BJ (cell line): Measurements from ENCODE around the gene AMMECR1. TPM values are rescaled to one million over a fixed set of nuclear protein-coding genes. Genes with fewer than 3 reads are reported as not detected.

ENCODE experiments used
- CTCF ChIA-PET: fragments of 350-600 bp; formaldehyde crosslinking; extraction: SDS; loops from one replicate; lab custom pipeline; 2021; ENCODE audit warnings: antibody characterized with exemption, inconsistent platforms; lab: Yijun Ruan, JAX
- POLR2A ChIA-PET: fragments of 300-600 bp; sonication (Branson Sonifier 250); formaldehyde crosslinking; extraction: SDS; loops from one replicate; lab custom pipeline; 2021; ENCODE audit warnings: antibody characterized with exemption; lab: Charles Lee
- DNase-seq: peaks from one replicate; pipeline ENCODE4 v3.0.0-alpha.2; 2011; ENCODE audit warnings: low read depth
- H3K27me3 ChIP-seq: 2 replicates; pipeline ENCODE4 v1.6.0; 2011; ENCODE audit warnings: low read length; ENCODE audit not compliant: control insufficient read depth, insufficient read depth
- H3K36me3 ChIP-seq: 2 replicates; pipeline ENCODE4 v1.5.1; 2011; ENCODE audit warnings: low read length; ENCODE audit not compliant: control insufficient read depth, insufficient read depth
- H3K4me3 ChIP-seq: 2 replicates; pipeline ENCODE4 v1.5.1; 2011; ENCODE audit warnings: low read depth, mild to moderate bottlenecking, control low read depth, low read length
- CTCF ChIP-seq: IDR thresholded peaks from 2 replicates; pipeline ENCODE4 v1.5.1; 2011; ENCODE audit warnings: low read depth, mild to moderate bottlenecking, control low read depth, inconsistent platforms, low read length, moderate library complexity; ENCODE audit not compliant: insufficient read depth
- polyA plus RNA-seq: library from polyadenylated mRNA; depleted of rRNA; stranded (reverse); fragments of >200 nt; gene quantifications from 2 replicates; pipeline ENCODE4 v1.2.3, GENCODE V29; 2011

Gene AMMECR1
- polyA plus RNA-seq, 1 experiment = 7.3 TPM

- Histone ChIP-seq H3K36me3 (no peaks in the 10 kb centered on the region; the same call in 1 of the 2 replicates), H3K27me3 (no peaks in the 10 kb centered on the region), H3K4me3 (no peak overlapping the region)
- ChIA-PET POLR2A (no interaction called here), CTCF (interaction anchor here (1.8 kb wide), 1 partner anchor 242 kb away, joined by 4 read pairs; no protein-coding TSS in a partner anchor)
- no peak for TF ChIP-seq CTCF
- no peak for DNase-seq
Measured at GRCh38 chrX:110171442-110171841, 146.4 kb downstream of the AMMECR1 start.

GRCh38 chrX:110170029-110170428 is 147.9 kb downstream of the AMMECR1 start:
- Histone ChIP-seq H3K27me3 (no peaks in the 10 kb centered on the region), H3K36me3 (no peaks in the 10 kb centered on the region; the same call in 1 of the 2 replicates), H3K4me3 (no peak overlapping the region)
- no peak for DNase-seq
- ChIA-PET POLR2A (no interaction called here), CTCF (interaction anchor here (1.8 kb wide), 1 partner anchor 243 kb away, joined by 4 read pairs; no protein-coding TSS in a partner anchor)
- no peak for TF ChIP-seq CTCF

- DNase-seq = no peak
- ChIA-PET CTCF (interaction anchor here (0.8 to 1.3 kb wide), 6 partner anchors 10 to 239 kb away, joined by 3 to 4 read pairs (median 3); no protein-coding TSS in a partner anchor), POLR2A (interaction anchor here (0.6 kb wide), 1 partner anchor 235 kb away, joined by 3 read pairs; no protein-coding TSS in a partner anchor)
- Histone ChIP-seq H3K4me3 (no peak overlapping the region), H3K27me3 (no peaks in the 10 kb centered on the region), H3K36me3 (no peaks in the 10 kb centered on the region; the same call in 1 of the 2 replicates)
- TF ChIP-seq CTCF = no peak
Measured at GRCh38 chrX:110168585-110168984, 149.3 kb downstream of the AMMECR1 start.

GRCh38 chrX:110167952-110168451 is 149.9 kb downstream of the AMMECR1 start:
- TF ChIP-seq CTCF = peak; percentile 51
- no peaks in the 10 kb centered on the region; the same call in 1 of the 2 replicates for H3K36me3 ChIP-seq
- H3K27me3 ChIP-seq = no peaks in the 10 kb centered on the region
- no peak for DNase-seq
- no peak overlapping the region for H3K4me3 ChIP-seq
- ChIA-PET POLR2A (interaction anchor here (0.6 kb wide), 1 partner anchor 235 kb away, joined by 3 read pairs; no protein-coding TSS in a partner anchor), CTCF (interaction anchor here (0.8 to 1.5 kb wide), 7 partner anchors 11 to 241 kb away, joined by 3 to 5 read pairs (median 3); no protein-coding TSS in a partner anchor)

- H3K27me3 ChIP-seq = no peaks in the 10 kb centered on the region
- no peak for DNase-seq
- ChIA-PET CTCF (interaction anchor here (1.0 to 2.0 kb wide), 2 partner anchors 245 to 249 kb away, joined by 3 to 8 read pairs; no protein-coding TSS in a partner anchor), POLR2A (no interaction called here)
- no peaks in the 10 kb centered on the region for H3K36me3 ChIP-seq
- no peak for TF ChIP-seq CTCF
- H3K4me3 ChIP-seq = no peak overlapping the region
Measured at GRCh38 chrX:110163488-110163887, 154.4 kb downstream of the AMMECR1 start.
